ENCODE results near the gene CPA2. TPM values are rescaled to one million over a fixed set of nuclear protein-coding genes. Genes with fewer than 3 reads are reported as not detected.
"Not testable (repeated sequence)": the region's sequence is repeated elsewhere in the genome, so short reads cannot be mapped to it uniquely, and the experiment has no call there.

Gene CPA2
- polyA plus RNA-seq, 1 donor from 2014 or later = not detected

DNA sequence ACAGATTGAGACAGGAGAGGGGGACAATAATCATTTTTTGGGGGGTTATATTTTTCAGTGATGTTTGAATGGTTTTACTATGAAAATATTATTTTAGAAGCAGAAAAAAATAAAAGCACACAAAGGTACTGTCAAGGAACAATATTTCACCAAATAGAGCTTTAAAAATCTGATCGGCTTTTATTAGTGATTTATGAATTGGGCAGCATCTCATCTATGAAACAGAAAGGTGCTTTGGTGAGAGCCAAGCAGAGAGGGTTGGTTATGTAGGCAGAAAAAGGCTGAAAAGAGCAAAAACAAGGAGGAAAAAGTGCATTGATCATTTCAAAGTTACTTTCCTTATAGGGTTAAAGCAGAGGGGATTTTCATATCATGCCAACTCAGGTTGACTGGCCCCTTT, 26.4 kb upstream of the CPA2 start:
- peaks cover 8% of the 10 kb centered on the region for H3K36me3 Mint-ChIP-seq
- H3K27me3 Mint-ChIP-seq = no peaks in the 10 kb centered on the region
- peaks cover 4 to 11% (median 10%) of the 10 kb centered on the region in 3 donors for H3K4me1 Mint-ChIP-seq
- H3K27ac Mint-ChIP-seq = no peak overlapping the region
- peaks cover 0 to 2% (median 0%) of the 10 kb centered on the region in 3 donors for H3K9me3 Mint-ChIP-seq
- no peak overlapping the region for H3K4me3 Mint-ChIP-seq

DNA sequence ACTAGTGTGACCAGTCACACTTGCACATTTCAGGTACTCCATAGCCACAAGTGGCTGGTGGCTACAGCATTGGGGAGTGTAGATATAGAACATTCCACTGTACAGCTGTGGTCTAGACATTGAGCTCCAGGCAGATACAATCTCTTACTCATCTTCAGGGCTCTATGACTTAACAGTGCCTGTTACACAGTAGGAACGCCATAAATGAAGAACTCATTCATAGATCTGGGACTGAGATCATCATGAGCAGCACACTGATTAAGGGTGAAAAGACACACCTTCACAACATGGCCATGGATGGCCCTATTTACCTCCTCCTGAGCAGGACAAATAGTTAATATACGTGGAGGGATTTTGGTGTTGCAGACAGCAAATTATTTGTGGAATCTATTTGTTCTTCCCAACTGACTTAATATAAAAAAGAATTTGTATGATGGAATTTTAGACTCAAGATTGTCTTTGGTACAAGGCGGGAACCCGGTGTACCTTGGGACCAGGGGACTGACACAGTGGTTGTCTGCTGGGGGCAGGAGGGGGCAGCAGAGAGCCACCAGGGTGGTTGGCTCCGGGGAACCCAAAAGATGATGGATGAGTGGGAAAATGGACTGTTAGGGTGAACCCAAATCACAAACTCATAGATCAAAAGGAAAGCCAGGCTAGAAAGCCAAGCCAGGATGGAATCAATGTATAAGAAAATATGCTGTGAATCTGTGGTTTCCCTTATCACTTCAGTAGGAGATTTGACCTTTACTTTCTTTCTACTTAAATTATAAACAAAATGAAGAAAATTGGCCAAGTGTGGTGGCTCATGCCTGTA, 24.3 kb upstream of the CPA2 start:
- no peak overlapping the region for H3K4me3 Mint-ChIP-seq
- H3K27ac Mint-ChIP-seq = no peak overlapping the region
- H3K4me1 Mint-ChIP-seq = peaks cover 4 to 11% (median 10%) of the 10 kb centered on the region in 3 donors
- peaks cover 2% of the 10 kb centered on the region for H3K36me3 Mint-ChIP-seq
- H3K9me3 Mint-ChIP-seq = peaks cover 0 to 20% (median 7%) of the 10 kb centered on the region in 3 donors
- no peaks in the 10 kb centered on the region for H3K27me3 Mint-ChIP-seq

DNA sequence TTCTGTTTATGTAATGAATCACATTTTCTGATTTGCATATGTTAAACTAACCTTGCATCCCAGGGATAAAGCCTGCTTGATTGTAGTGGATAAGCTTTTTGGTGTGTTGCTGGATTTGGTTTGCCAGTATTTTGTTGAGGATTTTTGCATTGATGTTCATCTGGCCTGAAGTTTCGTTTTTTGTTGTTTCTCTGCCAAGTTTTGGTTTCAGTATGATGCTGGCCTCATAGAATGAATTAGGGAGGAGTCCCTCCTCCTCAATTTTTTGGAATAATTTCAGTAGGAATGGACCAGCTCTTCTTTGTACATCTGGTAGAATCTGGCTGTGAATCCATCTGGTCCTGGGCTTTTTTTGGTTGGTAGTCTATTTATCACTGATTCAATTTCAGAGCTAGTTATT, 23.2 kb upstream of the CPA2 start:
- H3K4me3 Mint-ChIP-seq, H3K36me3 Mint-ChIP-seq, H3K27me3 Mint-ChIP-seq, H3K27ac Mint-ChIP-seq: not testable (repeated sequence)
- H3K9me3 Mint-ChIP-seq = peaks cover 0 to 18% (median 7%) of the 10 kb centered on the region in 3 donors
- H3K4me1 Mint-ChIP-seq = peaks cover 4 to 11% (median 10%) of the 10 kb centered on the region in 3 donors

DNA sequence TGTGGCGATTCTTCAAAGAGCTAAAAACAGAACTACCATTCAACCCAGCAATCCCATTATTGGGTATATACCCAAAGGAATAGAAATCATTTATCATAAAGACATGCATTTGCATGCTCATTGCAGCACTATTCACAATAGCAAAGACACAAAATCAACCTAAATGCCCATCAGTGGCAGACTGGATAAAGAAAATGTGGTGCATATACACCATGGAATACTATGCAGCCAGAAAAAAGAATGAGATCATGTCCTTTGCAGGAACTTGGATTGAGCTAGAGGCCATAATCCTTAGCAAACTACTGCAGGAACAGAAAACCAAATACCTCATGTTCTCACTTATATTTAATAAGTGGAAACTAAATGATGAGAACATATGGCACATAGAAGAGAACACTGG, 20.2 kb upstream of the CPA2 start:
- H3K27me3 Mint-ChIP-seq, H3K4me3 Mint-ChIP-seq, H3K36me3 Mint-ChIP-seq, H3K27ac Mint-ChIP-seq: not testable (repeated sequence)
- Mint-ChIP-seq H3K4me1 (peaks cover 4 to 11% (median 10%) of the 10 kb centered on the region in 3 donors), H3K9me3 (peaks cover 0 to 22% (median 7%) of the 10 kb centered on the region in 3 donors)

DNA sequence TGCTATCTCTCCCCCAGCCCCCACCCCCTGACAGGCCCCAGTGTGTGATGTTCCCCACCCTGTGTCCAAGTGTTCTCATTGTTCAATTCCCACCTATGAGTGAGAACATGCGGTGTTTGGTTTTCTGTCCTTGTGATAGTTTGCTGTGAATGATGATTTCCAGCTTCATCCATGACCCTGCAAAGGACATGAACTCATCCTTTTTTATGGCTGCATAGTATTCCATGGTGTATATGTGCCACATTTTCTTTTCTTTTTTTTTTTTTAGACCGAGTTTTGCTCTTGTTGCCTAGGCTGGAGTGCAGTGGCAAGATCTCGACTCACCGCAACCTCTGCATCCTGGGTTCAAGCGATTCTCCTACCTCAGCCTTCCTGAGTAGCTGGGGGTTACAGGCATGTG, 17.8 kb upstream of the CPA2 start:
- not testable (repeated sequence) for H3K27ac Mint-ChIP-seq, H3K36me3 Mint-ChIP-seq, H3K27me3 Mint-ChIP-seq, H3K4me1 Mint-ChIP-seq
- Mint-ChIP-seq H3K9me3 (peaks cover 2 to 29% (median 7%) of the 10 kb centered on the region in 3 donors), H3K4me3 (peak overlapping the region in 1 of 4 donors; percentile 10)

DNA sequence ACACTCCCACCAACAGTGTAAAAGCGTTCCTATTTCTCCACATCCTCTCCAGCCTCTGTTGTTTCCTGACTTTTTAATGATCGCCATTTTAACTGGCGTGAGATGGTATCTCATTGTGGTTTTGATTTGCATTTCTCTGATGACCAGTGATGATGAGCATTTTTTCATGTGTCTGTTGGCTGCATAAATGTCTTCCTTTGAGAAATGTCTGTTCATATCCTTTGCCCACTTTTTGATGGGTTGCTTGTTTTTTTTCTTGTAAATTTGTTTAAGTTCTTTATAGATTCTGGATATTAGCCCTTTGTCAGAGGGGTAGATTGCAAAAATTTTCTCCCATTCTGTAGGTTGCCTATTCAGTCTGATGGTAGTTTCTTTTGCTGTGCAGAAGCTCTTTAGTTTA, 17.0 kb upstream of the CPA2 start:
- peak overlapping the region in 1 of 4 donors; percentile 15 for H3K4me3 Mint-ChIP-seq
- H3K36me3 Mint-ChIP-seq, H3K27ac Mint-ChIP-seq, H3K4me1 Mint-ChIP-seq, H3K27me3 Mint-ChIP-seq: not testable (repeated sequence)
- H3K9me3 Mint-ChIP-seq = peaks cover 2 to 29% (median 7%) of the 10 kb centered on the region in 3 donors

DNA sequence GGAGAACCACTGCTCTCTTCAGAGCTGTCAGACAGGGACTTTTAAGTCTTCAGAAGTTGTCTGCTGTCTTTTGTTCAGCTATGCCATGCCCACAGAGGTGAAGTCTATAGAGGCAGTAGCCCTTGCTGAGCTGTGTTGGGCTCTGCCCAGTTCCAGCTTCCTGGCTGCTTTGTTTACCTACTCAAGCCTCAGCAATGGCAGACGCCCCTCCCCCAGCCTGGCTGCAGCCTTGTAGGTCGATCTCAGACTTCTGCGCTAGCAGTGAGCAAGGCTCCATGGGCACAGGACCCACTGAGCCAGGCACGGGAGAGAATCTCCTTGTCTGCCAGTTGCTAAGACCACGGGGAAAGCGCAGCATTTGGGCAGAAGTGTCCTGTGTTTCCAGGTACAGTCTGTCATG, 12.1 kb upstream of the CPA2 start:
- H3K4me3 Mint-ChIP-seq = peak overlapping the region in 1 of 4 donors; percentile 68
- peaks cover 2 to 18% (median 9%) of the 10 kb centered on the region in 3 donors for H3K9me3 Mint-ChIP-seq

DNA sequence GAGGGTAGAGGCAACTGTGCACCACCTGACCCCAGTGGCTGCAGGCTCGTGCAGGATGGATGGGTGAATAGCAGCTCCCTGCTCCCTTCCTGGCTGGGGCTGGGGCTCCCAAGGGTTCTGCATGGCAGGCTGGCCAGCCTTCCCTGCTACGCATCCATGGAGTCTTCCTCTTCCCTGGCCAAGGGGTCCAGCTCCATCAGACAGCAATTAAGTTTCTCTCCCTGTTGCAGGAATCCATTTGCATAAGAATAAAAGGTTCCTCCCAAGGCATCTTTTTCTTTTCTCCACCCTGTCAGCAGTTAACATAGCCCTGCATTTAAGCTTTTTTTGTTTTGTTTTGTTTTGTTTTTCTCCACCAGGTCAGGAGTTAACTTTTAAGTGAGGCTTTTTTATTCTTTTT, 10.0 kb upstream of the CPA2 start:
- H3K9me3 Mint-ChIP-seq = peaks cover 2 to 16% (median 12%) of the 10 kb centered on the region in 3 donors
- H3K27me3 Mint-ChIP-seq = peaks cover 5% of the 10 kb centered on the region
- H3K4me3 Mint-ChIP-seq = no peak overlapping the region
- no peaks in the 10 kb centered on the region for H3K4me1 Mint-ChIP-seq
- H3K27ac Mint-ChIP-seq = no peak overlapping the region
- H3K36me3 Mint-ChIP-seq = peaks cover 11% of the 10 kb centered on the region

More for the DNA sequence above, 12.1 kb upstream of the CPA2 start:
- Mint-ChIP-seq H3K36me3 (peaks cover 9% of the 10 kb centered on the region), H3K27ac (no peak overlapping the region), H3K4me1 (no peaks in the 10 kb centered on the region), H3K27me3 (peaks cover 5% of the 10 kb centered on the region)

DNA sequence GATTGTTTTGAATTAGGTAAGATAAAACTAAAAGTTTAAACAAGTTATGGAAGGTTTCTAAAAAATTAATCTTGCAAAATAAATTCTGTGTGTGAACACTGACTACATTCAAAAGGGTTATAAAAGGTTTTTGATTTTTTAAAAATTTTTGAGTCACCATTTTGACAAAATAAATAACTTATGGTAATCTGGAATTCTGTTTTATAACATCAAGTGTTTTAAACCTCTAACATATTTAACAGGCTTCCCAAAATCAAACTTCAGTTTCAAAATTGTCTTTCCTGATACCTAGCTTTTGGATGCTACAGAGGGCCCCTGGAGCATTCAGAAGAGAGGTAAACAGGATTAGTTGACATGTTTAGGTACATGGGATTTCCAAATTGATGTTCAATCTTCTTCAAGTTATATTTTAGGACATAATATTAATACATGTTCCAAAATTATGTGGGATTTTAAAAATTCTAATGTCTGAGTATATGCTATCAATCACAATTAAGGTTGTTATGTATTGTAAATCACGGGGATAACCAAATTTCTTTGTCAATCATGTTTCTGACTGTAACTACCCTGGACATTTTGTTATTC, 8.1 kb upstream of the CPA2 start:
- Mint-ChIP-seq H3K4me1 (no peaks in the 10 kb centered on the region), H3K9me3 (peaks cover 1 to 12% (median 10%) of the 10 kb centered on the region in 3 donors), H3K36me3 (peaks cover 7% of the 10 kb centered on the region), H3K27me3 (peaks cover 4% of the 10 kb centered on the region), H3K27ac (no peak overlapping the region), H3K4me3 (no peak overlapping the region)

DNA sequence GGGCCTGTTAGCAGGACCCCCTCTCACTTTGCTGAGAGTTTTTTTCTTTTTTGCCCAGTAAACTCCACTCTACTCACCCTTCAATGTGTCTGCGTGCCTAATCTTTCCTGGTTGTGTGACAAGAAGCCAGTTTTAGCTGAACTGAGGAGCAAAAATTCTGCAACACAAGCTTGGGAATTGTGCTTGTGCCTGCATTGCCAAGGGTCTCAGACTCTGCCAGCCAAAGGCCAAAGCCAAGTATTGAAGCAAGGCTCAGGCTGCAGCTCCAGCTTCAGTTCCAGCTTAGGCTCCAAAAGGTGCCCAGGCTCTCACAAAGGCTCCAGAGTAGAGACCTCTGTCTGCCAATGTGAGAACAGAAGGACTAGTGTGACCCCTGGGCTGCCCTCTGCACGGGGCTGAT, 4.2 kb upstream of the CPA2 start:
- Mint-ChIP-seq H3K4me3 (no peak overlapping the region), H3K9me3 (peaks cover 0 to 12% (median 5%) of the 10 kb centered on the region in 3 donors), H3K27ac (no peak overlapping the region), H3K36me3 (peaks cover 3% of the 10 kb centered on the region), H3K27me3 (peaks cover 2% of the 10 kb centered on the region), H3K4me1 (no peaks in the 10 kb centered on the region)

DNA sequence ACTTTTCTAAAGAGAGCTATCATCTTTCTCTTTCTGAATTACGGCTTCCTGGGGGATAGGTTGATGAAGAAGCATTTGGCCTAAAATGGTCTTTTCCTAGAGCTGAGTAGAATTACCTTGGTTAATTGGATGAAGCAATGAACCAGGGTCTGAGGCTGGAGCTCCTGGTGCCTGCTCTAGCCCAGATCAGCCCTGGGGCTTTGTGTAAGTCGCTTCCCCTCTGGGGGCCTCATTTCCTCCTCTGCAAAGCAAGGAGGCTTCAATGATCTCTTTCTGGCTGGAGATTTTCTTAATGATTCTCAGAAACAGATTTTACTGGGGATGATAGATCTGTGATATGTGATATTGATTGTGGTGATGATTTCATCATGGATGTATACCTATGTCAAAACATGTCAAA, 3.5 kb upstream of the CPA2 start:
- H3K27me3 Mint-ChIP-seq = peaks cover 6% of the 10 kb centered on the region
- H3K4me1 Mint-ChIP-seq = no peaks in the 10 kb centered on the region
- H3K27ac Mint-ChIP-seq = no peak overlapping the region
- H3K36me3 Mint-ChIP-seq = peaks cover 3% of the 10 kb centered on the region
- H3K9me3 Mint-ChIP-seq = peaks cover 0 to 10% (median 4%) of the 10 kb centered on the region in 3 donors
- H3K4me3 Mint-ChIP-seq = no peak overlapping the region

DNA sequence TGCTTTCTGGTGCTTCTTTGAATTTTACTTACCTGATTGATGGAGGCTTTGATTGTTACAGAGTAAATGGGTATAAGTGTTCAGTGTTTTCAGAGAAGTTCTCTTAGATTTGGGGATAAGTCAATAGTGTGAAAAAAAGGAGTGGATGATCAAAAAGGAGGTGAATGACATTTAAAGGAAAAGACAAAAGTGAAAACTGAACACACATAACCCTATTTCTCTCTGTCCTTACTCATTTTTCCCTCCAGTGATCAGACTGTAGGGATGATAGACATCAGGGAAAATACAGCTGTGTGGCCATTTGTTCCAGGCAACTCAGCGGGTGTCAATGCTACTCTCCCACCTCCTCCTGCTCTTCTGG, 278 bp downstream of the CPA2 start:
- no peak overlapping the region for H3K27ac Mint-ChIP-seq
- H3K9me3 Mint-ChIP-seq = peaks cover 0 to 2% (median 0%) of the 10 kb centered on the region in 3 donors
- H3K27me3 Mint-ChIP-seq = peaks cover 10% of the 10 kb centered on the region
- no peak overlapping the region for H3K4me3 Mint-ChIP-seq
- H3K36me3 Mint-ChIP-seq = peaks cover 3% of the 10 kb centered on the region
- peaks cover 0 to 3% (median 0%) of the 10 kb centered on the region in 3 donors for H3K4me1 Mint-ChIP-seq

DNA sequence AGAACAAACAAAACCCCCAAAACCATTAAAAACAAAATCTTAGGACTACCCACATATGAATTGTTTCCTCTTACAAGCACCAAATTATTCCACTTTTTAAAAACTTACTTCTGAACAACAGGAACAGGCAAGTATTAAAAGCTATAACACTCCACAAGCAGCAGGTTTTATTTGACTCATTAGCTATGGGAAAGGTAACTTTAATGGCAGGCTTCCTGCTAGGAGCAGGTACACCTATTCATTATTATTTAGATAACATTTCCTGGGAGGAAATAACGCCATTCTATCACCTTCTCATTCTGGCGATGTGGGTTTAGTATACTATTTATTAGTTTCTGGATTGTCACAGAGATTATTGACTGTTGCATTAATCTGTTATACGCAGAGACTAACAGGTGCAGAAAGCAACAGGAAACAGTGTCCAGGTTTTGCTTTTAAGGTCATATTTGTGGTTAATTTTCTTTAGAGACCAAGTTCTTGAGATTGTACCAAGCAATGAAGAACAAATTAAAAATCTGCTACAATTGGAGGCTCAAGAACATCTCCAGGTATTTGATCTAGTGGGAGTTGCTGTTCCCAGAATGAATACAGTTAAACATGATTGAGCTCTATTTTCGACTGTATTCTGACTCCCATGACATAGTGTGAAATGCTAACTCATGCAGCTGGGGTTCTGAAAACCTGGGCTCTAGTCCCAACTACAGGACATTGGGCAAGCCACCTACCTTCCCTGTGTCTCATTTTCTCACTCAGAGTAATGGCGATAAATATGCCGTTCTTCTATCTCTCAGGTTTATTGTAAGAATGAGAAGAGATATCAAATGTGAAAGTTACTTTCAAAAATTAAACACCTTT, 2.0 kb downstream of the CPA2 start:
- H3K27me3 Mint-ChIP-seq = peaks cover 17% of the 10 kb centered on the region
- peaks cover 3% of the 10 kb centered on the region for H3K36me3 Mint-ChIP-seq
- no peak overlapping the region for H3K4me3 Mint-ChIP-seq
- no peak overlapping the region for H3K27ac Mint-ChIP-seq
- H3K9me3 Mint-ChIP-seq = peaks cover 0 to 2% (median 0%) of the 10 kb centered on the region in 3 donors
- H3K4me1 Mint-ChIP-seq = peaks cover 0 to 3% (median 0%) of the 10 kb centered on the region in 3 donors

DNA sequence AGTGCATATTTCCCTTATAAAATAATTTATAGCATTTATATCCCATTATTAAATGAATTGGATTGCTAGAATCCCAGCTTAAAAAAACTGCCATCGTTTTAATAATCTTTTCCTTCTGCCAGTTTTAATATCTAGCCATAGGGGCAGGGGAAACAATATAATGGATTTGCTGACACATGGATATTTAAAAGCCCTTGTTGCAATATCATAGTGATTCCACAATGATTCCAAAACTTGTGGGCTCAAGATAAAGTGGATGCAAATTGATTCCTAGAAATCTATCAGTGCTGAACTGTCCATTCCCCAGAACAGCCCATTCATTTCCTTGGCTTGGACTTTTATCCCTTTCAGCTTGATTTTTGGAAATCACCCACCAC, 2.6 kb downstream of the CPA2 start:
- no peak overlapping the region for H3K4me3 Mint-ChIP-seq
- no peaks in the 10 kb centered on the region for H3K9me3 Mint-ChIP-seq
- H3K4me1 Mint-ChIP-seq = peaks cover 0 to 3% (median 0%) of the 10 kb centered on the region in 3 donors
- H3K36me3 Mint-ChIP-seq = peaks cover 3% of the 10 kb centered on the region
- no peak overlapping the region for H3K27ac Mint-ChIP-seq
- H3K27me3 Mint-ChIP-seq = peaks cover 17% of the 10 kb centered on the region
